HEK293T (cell line): ENCODE data around the gene HSPA4.

Experiments
- ARNT ChIP-seq: fragments of 450-650 bp; IDR thresholded peaks from 2 replicates; pipeline ENCODE4 v1.6.1; 2017; ENCODE audit warnings: mild to moderate bottlenecking
- BHLHE40 ChIP-seq: fragments of 450-650 bp; IDR thresholded peaks from 2 replicates; pipeline ENCODE4 v1.6.1; 2016; ENCODE audit warnings: mild to moderate bottlenecking, moderate library complexity, borderline replicate concordance
- ELF4 ChIP-seq: fragments of 450-650 bp; IDR thresholded peaks from 2 replicates; pipeline ENCODE4 v1.6.1; 2017; ENCODE audit warnings: antibody characterized with exemption
- FOXA1 ChIP-seq: fragments of 450-650 bp; IDR thresholded peaks from 2 replicates; pipeline ENCODE4 v1.6.1; 2016; ENCODE audit warnings: mild to moderate bottlenecking
- FOXK2 ChIP-seq: fragments of 450-650 bp; IDR thresholded peaks from 2 replicates; pipeline ENCODE4 v1.6.1; 2016; ENCODE audit warnings: mild to moderate bottlenecking
- FOXM1 ChIP-seq: fragments of 450-650 bp; IDR thresholded peaks from 2 replicates; pipeline ENCODE4 v1.6.1; 2017; ENCODE audit warnings: mild to moderate bottlenecking, borderline replicate concordance
- L3MBTL2 ChIP-seq: fragments of 450-650 bp; conservative IDR thresholded peaks from 2 replicates; pipeline ENCODE4 v1.6.1; 2016; ENCODE audit warnings: mild to moderate bottlenecking
- LEF1 ChIP-seq: fragments of 450-650 bp; IDR thresholded peaks from 2 replicates; pipeline ENCODE4 v1.6.1; 2017; ENCODE audit warnings: mild to moderate bottlenecking, borderline replicate concordance
- NFRKB ChIP-seq: fragments of 450-650 bp; IDR thresholded peaks from 2 replicates; pipeline ENCODE4 v1.6.1; 2016; ENCODE audit warnings: mild to moderate bottlenecking, moderate library complexity
- SP1 ChIP-seq: fragments of 450-650 bp; IDR thresholded peaks from 2 replicates; pipeline ENCODE4 v1.6.1; 2017
- TARDBP ChIP-seq: fragments of 450-650 bp; IDR thresholded peaks from 2 replicates; pipeline ENCODE4 v1.6.1; 2016
- ZNF384 ChIP-seq: fragments of 450-650 bp; IDR thresholded peaks from 2 replicates; pipeline ENCODE4 v1.6.1; 2016

- TF ChIP-seq LEF1, result no peak
- no peak for TF ChIP-seq SP1
- no peak for TF ChIP-seq ELF4
- TF ChIP-seq FOXM1, result no peak
- no peak for TF ChIP-seq TARDBP
- no peak for TF ChIP-seq L3MBTL2
- TF ChIP-seq FOXK2, result no peak
- no peak for TF ChIP-seq ARNT
- TF ChIP-seq BHLHE40, result no peak
- TF ChIP-seq ZNF384, result no peak
- TF ChIP-seq FOXA1, result no peak
- no peak for TF ChIP-seq NFRKB
Measured at GRCh38 chr5:133141746-133142145, 89.9 kb downstream of the HSPA4 start.
